Body of pancreas (tissue), 4 donors: ENCODE results near the gene MAPK8.

Source experiments
- POLR2A ChIP-seq, 3 donors: fragments of 450-650 bp; IDR thresholded peaks; one replicate each; pipeline ENCODE4 v1.6.1; 2016; ENCODE audit warnings: antibody characterized with exemption in 3 of 3, mild to moderate bottlenecking in 2 of 3
- TF ChIP-seq, protein P1 (sequence below), 7 experiments: fragments of 450-650 bp in 4 of 7; fragments of 200-600 bp in 3 of 7; sonication (generic) in 3 of 7; IDR thresholded peaks; one replicate each; pipeline ENCODE4 v1.5.1; 2016 to 2019; ENCODE audit warnings: antibody characterized with exemption in 7 of 7

DNA sequence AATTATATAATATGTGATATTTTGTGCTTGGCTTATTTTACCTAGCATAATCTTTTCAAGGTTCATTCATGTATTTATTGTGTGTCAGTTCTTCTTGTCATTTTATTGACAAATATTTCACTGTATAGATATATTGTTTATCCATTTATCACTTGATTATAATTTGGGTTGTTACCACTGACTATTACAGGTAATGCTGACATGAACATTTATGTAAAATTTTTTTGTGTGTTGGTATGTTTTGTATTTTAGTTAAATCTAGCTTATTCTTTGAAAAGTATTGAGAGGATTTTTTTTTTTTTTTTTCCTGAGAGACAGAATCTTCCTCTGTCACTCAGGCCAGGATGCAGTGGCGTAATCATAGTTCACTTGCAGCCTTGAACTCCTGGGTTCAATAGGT is 107.7 kb downstream of the MAPK8 start:
- TF ChIP-seq, protein P1, sequence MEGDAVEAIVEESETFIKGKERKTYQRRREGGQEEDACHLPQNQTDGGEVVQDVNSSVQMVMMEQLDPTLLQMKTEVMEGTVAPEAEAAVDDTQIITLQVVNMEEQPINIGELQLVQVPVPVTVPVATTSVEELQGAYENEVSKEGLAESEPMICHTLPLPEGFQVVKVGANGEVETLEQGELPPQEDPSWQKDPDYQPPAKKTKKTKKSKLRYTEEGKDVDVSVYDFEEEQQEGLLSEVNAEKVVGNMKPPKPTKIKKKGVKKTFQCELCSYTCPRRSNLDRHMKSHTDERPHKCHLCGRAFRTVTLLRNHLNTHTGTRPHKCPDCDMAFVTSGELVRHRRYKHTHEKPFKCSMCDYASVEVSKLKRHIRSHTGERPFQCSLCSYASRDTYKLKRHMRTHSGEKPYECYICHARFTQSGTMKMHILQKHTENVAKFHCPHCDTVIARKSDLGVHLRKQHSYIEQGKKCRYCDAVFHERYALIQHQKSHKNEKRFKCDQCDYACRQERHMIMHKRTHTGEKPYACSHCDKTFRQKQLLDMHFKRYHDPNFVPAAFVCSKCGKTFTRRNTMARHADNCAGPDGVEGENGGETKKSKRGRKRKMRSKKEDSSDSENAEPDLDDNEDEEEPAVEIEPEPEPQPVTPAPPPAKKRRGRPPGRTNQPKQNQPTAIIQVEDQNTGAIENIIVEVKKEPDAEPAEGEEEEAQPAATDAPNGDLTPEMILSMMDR (IDR thresholded peaks at IDR 0.05) = no peak
- TF ChIP-seq POLR2A (IDR thresholded peaks at IDR 0.05) = no peak
